Small intestine (tissue), 7 donors: ENCODE measurements around the gene PHF19. TPM values are rescaled to one million over a fixed set of nuclear protein-coding genes. Genes with fewer than 3 reads are reported as not detected.
A peak's percentile ranks its signal among the peaks of the same experiment; 100 is the strongest.

Experiments used
- DNase-seq, 2 donors: peaks; one replicate each; pipeline versions ENCODE4 v3.0.0 to v3.0.0-alpha.2; 2013
- FAIRE-seq: peaks from 2 replicates; lab custom pipeline; 2012; peaks lifted over from hg19 to GRCh38; lab: Jason Lieb, UNC
- H3K27ac ChIP-seq, 3 donors: one replicate each; pipeline ENCODE4 v1.5.1; 2013; ENCODE audit warnings: low read length in 2 of 3, mild to moderate bottlenecking in 2 of 3, control low read depth in 1 of 3, inconsistent platforms in 1 of 3, low read depth in 1 of 3, moderate library complexity in 1 of 3
- H3K27me3 ChIP-seq, 3 donors: one replicate each; pipeline ENCODE4 v1.6.1; 2013; ENCODE audit warnings: low read length in 3 of 3, inconsistent platforms in 1 of 3; ENCODE audit not compliant: control insufficient read depth in 3 of 3, insufficient read depth in 3 of 3
- H3K36me3 ChIP-seq, 3 donors: one replicate each; pipeline ENCODE4 v1.6.1; 2013; ENCODE audit warnings: low read length in 3 of 3, inconsistent platforms in 1 of 3, low read depth in 1 of 3, mild to moderate bottlenecking in 1 of 3, moderate library complexity in 1 of 3; ENCODE audit not compliant: control insufficient read depth in 3 of 3, insufficient read depth in 2 of 3
- H3K4me1 ChIP-seq, 3 donors: one replicate each; pipeline ENCODE4 v1.6.1; 2013; ENCODE audit warnings: low read length in 2 of 3, inconsistent platforms in 1 of 3, low read depth in 1 of 3, mild to moderate bottlenecking in 1 of 3, moderate library complexity in 1 of 3; ENCODE audit not compliant: control insufficient read depth in 3 of 3, insufficient read depth in 2 of 3
- H3K4me3 ChIP-seq, 3 donors: one replicate each; pipeline ENCODE4 v1.5.1; 2013; ENCODE audit warnings: low read length in 3 of 3, control low read depth in 1 of 3, inconsistent platforms in 1 of 3, low read depth in 1 of 3, mild to moderate bottlenecking in 1 of 3, moderate library complexity in 1 of 3
- H3K9me3 ChIP-seq, 2 donors: one replicate each; pipeline ENCODE4 v1.6.1; 2013; ENCODE audit warnings: low read depth in 1 of 2, low read length in 1 of 2; ENCODE audit not compliant: control insufficient read depth in 2 of 2, insufficient read depth in 1 of 2
- WGBS, 3 donors: extraction: QIAGEN DNeasy Blood & Tissue Kit; methylation state at CpG; one replicate each; pipeline ENCODE4 v1.1.7; 2013; 5-methylcytosine and 5-hydroxymethylcytosine counted together
- polyA plus RNA-seq, 4 donors: library from polyadenylated mRNA; stranded (reverse) in 3 of 4; unstranded in 1 of 4; fragments of 200-250 nt in 3 of 4; fragments of 120-200 nt in 1 of 4; gene quantifications; one replicate each; pipeline versions ENCODE4 v1.2.1 to v1.2.3, GENCODE V29; 2013
- donor health status: healthy with polysubstance abuse.
- donor health status: control.
- donor health status: control.
- donor health status: Bipolar disorder and iron deficiency.
- donor health status: healthy.

The PHF19 gene
- polyA plus RNA-seq, 4 donors = 2.0 to 35.7 (median 17.8) TPM

GRCh38 chr9:120905315-120906164, 28.6 kb upstream of the PHF19 start:
- Histone ChIP-seq H3K27ac (no peak overlapping the region), H3K4me3 (no peak overlapping the region), H3K36me3 (peaks cover 0 to 17% (median 0%) of the 10 kb centered on the region in 3 donors), H3K9me3 (no peaks in the 10 kb centered on the region), H3K27me3 (no peaks in the 10 kb centered on the region), H3K4me1 (no peaks in the 10 kb centered on the region)
- FAIRE-seq = no peak
- 81 to 93% (median 84%) methylated on average over 11 of the region's 11 CpGs for WGBS, 3 donors
- DNase-seq = no peak

DNA sequence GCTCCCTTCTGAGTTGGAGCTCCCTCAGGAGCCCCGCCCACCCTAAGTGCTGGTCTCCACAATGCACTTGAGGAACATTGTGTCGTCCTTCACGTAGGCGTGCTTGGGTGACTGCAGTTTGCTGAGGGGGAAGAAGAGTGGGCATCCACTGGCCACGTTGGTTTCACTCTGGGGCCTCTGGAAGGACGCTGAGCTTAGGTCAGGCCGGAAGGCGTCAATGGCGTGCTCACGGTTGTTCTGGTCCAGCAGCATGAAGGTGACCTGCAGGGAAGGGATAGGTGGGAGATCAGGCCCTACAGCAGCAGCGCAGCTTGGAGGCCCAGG, 28.0 kb upstream of the PHF19 start:
- no peak for DNase-seq
- no peaks in the 10 kb centered on the region for H3K4me1 ChIP-seq
- no peak for FAIRE-seq
- WGBS, 3 donors = 91 to 93% (median 92%) methylated on average over 11 of the region's 11 CpGs
- no peak overlapping the region for H3K27ac ChIP-seq
- H3K27me3 ChIP-seq = no peaks in the 10 kb centered on the region
- no peak overlapping the region for H3K4me3 ChIP-seq
- H3K9me3 ChIP-seq = no peaks in the 10 kb centered on the region
- H3K36me3 ChIP-seq = peaks cover 0 to 17% (median 0%) of the 10 kb centered on the region in 3 donors

DNA sequence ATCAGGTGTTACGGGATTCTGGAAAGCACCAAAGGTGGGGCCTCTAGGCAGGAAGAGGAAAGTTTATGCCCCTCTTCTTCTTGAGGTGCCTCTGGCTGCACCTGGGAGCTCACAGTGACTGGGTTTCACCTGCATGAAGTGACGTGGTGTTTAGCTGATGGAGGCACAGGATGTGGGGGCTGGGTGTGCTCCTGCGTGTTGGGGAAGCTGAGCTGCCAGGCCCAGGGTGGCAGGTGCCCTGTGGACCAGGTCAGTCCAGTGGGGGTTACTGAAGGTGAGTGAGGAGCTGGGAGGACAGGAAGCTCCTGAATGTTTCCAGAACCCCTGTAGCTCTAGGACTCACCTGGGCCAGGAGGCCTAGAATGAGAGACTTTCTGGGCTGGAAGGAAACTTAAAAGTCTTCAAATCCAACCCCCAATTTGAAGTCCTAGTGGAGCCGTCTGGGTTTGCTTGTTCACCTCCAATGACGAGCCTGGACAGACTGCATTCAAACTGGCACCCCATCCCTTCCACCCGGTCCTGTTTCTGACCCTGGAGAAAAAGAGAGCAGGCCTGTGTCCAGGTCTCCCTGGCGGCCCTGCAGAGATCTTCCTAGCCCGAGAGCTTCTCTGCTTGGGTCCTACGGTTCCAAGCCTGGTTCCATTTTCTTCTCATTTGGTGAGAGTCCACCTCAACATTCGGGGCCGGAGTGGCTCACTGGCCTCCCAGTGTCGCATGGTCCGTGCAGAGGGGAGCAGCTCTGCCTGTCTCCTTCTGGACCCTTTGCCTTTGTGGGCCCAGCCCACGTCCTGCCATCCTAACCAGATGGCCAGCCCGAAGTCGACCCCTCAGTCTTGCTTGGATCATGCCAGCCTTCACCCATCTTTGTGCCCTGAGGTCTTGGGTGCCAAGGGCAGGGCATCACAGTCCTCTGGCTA, 27.3 kb upstream of the PHF19 start:
- FAIRE-seq (no peak), DNase-seq (no peak)
- Histone ChIP-seq H3K9me3 (no peaks in the 10 kb centered on the region), H3K27me3 (no peaks in the 10 kb centered on the region), H3K4me3 (no peak overlapping the region), H3K27ac (peak overlapping the region in 1 of 3 donors; percentile 71), H3K36me3 (peaks cover 0 to 11% (median 0%) of the 10 kb centered on the region in 3 donors), H3K4me1 (no peaks in the 10 kb centered on the region)
- 81 to 87% (median 85%) methylated on average over 16 of the region's 16 CpGs for whole genome bisulfite sequencing, 3 donors

DNA sequence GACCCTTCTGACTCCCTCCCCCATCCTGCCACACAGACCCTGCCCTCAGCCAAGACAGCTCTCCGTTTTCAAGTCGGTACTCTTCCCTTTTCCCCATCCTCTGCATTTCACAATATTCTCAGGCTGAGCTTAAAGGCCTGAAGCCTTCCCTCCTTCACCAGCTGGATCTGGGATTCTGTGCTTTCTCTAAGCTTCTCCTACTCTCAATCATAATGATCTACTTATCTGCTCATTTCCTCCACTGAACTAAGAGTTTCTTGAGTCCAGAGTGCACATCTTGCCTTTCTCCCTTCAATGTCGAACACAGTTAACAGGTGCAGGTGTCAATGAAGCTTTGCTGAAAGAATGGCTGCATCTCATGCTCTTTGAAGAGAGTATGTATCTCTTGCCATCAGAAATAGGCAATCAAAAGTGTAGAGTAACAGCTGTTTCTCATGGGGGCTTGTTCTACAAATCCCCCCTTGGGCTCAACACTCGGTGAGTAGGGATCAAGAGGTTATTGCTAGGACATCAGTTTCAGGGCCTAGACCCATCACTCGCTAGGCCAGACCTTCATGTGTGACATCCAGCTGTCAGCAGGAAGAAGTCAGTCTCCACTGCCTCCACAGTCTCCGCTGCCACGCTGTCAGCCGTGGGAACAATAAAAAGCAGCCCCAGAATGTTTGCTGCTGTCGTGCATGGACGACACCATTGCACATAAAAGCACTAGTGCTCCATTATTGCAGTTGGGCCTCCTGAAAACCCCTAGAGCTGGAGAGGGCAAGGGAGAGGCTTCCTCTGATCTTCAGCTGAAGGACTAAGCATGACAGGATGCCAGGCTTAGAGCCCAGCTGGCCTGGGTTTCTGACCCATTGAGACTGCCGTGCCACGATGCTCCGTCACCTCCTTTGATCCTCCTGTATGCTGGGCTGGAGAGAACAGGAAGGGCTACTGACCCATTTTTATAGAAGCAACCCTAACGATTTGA, 25.9 kb upstream of the PHF19 start:
- FAIRE-seq = no peak
- no peaks in the 10 kb centered on the region for H3K9me3 ChIP-seq

GRCh38 chr9:120901755-120902568, 25.0 kb upstream of the PHF19 start:
- WGBS, 3 donors = 78 to 84% (median 80%) methylated on average over 12 of the region's 12 CpGs
- no peak for FAIRE-seq

More for the DNA sequence above, 25.9 kb upstream of the PHF19 start:
- no peaks in the 10 kb centered on the region for H3K4me1 ChIP-seq
- H3K4me3 ChIP-seq = no peak overlapping the region
- no peak for DNase-seq
- 73 to 80% (median 74%) methylated on average over 14 of the region's 14 CpGs for WGBS, 3 donors
- H3K27ac ChIP-seq = peak overlapping the region in 1 of 3 donors; percentile 71
- peaks cover 0 to 8% (median 0%) of the 10 kb centered on the region in 3 donors for H3K36me3 ChIP-seq
- H3K27me3 ChIP-seq = no peaks in the 10 kb centered on the region

GRCh38 chr9:120900824-120901223, 23.8 kb upstream of the PHF19 start:
- FAIRE-seq (no peak), DNase-seq (no peak)
- H3K36me3 ChIP-seq = peaks cover 0 to 10% (median 0%) of the 10 kb centered on the region in 3 donors
- no peaks in the 10 kb centered on the region for H3K27me3 ChIP-seq
- H3K4me3 ChIP-seq = no peak overlapping the region
- 83 to 88% (median 83%) methylated on average over 3 of the region's 3 CpGs for WGBS, 3 donors
- peaks cover 0 to 8% (median 0%) of the 10 kb centered on the region in 3 donors for H3K4me1 ChIP-seq
- H3K9me3 ChIP-seq = no peaks in the 10 kb centered on the region
- no peak overlapping the region for H3K27ac ChIP-seq

More at GRCh38 chr9:120901755-120902568, 25.0 kb upstream of the PHF19 start:
- Histone ChIP-seq H3K4me3 (no peak overlapping the region), H3K27ac (no peak overlapping the region), H3K4me1 (peaks cover 0 to 6% (median 0%) of the 10 kb centered on the region in 3 donors), H3K27me3 (no peaks in the 10 kb centered on the region), H3K9me3 (no peaks in the 10 kb centered on the region), H3K36me3 (peaks cover 0 to 9% (median 0%) of the 10 kb centered on the region in 3 donors)
- no peak for DNase-seq

- DNase-seq (no peak), FAIRE-seq (no peak)
- peaks cover 0 to 8% (median 0%) of the 10 kb centered on the region in 3 donors for H3K4me1 ChIP-seq
- no peak overlapping the region for H3K4me3 ChIP-seq
- peaks cover 0 to 5% (median 0%) of the 10 kb centered on the region in 3 donors for H3K36me3 ChIP-seq
- no peaks in the 10 kb centered on the region for H3K9me3 ChIP-seq
- H3K27ac ChIP-seq = no peak overlapping the region
- WGBS, 3 donors = 83 to 86% (median 85%) methylated on average over 5 to 6 of the region's 6 CpGs
- H3K27me3 ChIP-seq = peaks cover 0 to 3% (median 0%) of the 10 kb centered on the region in 3 donors
Measured at GRCh38 chr9:120899490-120900068, 22.6 kb upstream of the PHF19 start.
